ENCODE data around the gene PKP4.

Gene PKP4

GRCh38 chr2:158482594-158482993 lies 25.8 kb downstream of the PKP4 start:
- peaks cover 31% of the 10 kb centered on the region for H3K4me1 Mint-ChIP-seq (ENCODE audit: low read depth)
- peaks cover 2% of the 10 kb centered on the region for H3K36me3 Mint-ChIP-seq (ENCODE audit: low read depth)
- no peaks in the 10 kb centered on the region for H3K27me3 Mint-ChIP-seq
- H3K9me3 Mint-ChIP-seq, result no peaks in the 10 kb centered on the region
- H3K27ac Mint-ChIP-seq, result no peak overlapping the region
- no peak for DNase-seq
- H3K4me3 Mint-ChIP-seq, result no peak overlapping the region

DNA sequence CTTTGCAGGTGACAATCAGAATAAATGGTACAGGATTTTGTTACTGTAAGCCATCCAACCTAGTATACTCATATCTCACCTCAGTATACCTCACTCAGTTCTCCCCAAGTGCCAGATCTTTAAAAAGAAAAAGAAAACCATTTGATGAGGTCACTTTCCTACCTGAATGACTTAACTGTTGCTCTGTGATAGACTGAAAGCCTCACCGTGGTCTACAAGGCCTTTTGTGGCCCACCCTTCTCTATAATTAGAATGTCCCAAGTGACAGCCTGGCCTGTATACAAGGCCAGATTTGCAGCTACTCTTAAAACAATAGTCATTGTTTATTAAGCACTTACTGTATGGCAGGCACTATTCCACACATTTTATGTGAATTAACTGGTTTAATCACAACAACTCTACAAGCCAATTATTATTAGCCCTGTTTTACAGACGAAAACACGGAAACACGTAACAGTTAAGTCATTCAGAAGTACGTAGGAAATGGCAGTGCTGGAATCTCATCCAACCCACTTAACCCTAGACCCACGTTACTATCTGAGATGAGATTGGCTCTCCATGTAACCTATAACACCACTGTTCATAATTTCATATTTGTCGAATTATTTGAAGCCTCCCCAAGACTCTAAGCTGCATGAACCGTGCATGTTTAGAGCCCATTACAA lies 28.3 kb downstream of the PKP4 start:
- peaks cover 2% of the 10 kb centered on the region for H3K36me3 Mint-ChIP-seq (ENCODE audit: low read depth)
- H3K4me3 Mint-ChIP-seq, result no peak overlapping the region
- H3K4me1 Mint-ChIP-seq (ENCODE audit: low read depth), result peaks cover 23% of the 10 kb centered on the region
- no peak for DNase-seq
- no peak overlapping the region for H3K27ac Mint-ChIP-seq
- no peaks in the 10 kb centered on the region for H3K27me3 Mint-ChIP-seq
- no peaks in the 10 kb centered on the region for H3K9me3 Mint-ChIP-seq

- peaks cover 2% of the 10 kb centered on the region for H3K36me3 Mint-ChIP-seq (ENCODE audit: low read depth)
- H3K4me3 Mint-ChIP-seq, result no peak overlapping the region
- no peaks in the 10 kb centered on the region for H3K27me3 Mint-ChIP-seq
- no peak for DNase-seq
- H3K4me1 Mint-ChIP-seq (ENCODE audit: low read depth), result peaks cover 23% of the 10 kb centered on the region
- H3K9me3 Mint-ChIP-seq, result no peaks in the 10 kb centered on the region
- no peak overlapping the region for H3K27ac Mint-ChIP-seq
These were observed 29.6 kb downstream of the PKP4 start for GRCh38 chr2:158486150-158486969.

GRCh38 chr2:158486970-158487325 lies 30.2 kb downstream of the PKP4 start:
- peaks cover 21% of the 10 kb centered on the region for H3K4me1 Mint-ChIP-seq (ENCODE audit: low read depth)
- H3K27ac Mint-ChIP-seq, result no peak overlapping the region
- no peak for DNase-seq
- no peaks in the 10 kb centered on the region for H3K36me3 Mint-ChIP-seq (ENCODE audit: low read depth)
- no peak overlapping the region for H3K4me3 Mint-ChIP-seq
- no peaks in the 10 kb centered on the region for H3K27me3 Mint-ChIP-seq
- H3K9me3 Mint-ChIP-seq, result no peaks in the 10 kb centered on the region

- Mint-ChIP-seq H3K27me3 (no peaks in the 10 kb centered on the region), H3K9me3 (no peaks in the 10 kb centered on the region), H3K4me1 (ENCODE audit: low read depth) (peaks cover 21% of the 10 kb centered on the region), H3K27ac (no peak overlapping the region), H3K4me3 (no peak overlapping the region), H3K36me3 (ENCODE audit: low read depth) (no peaks in the 10 kb centered on the region)
- DNase-seq, result no peak
These were observed 30.7 kb downstream of the PKP4 start for GRCh38 chr2:158487419-158487818.

DNA sequence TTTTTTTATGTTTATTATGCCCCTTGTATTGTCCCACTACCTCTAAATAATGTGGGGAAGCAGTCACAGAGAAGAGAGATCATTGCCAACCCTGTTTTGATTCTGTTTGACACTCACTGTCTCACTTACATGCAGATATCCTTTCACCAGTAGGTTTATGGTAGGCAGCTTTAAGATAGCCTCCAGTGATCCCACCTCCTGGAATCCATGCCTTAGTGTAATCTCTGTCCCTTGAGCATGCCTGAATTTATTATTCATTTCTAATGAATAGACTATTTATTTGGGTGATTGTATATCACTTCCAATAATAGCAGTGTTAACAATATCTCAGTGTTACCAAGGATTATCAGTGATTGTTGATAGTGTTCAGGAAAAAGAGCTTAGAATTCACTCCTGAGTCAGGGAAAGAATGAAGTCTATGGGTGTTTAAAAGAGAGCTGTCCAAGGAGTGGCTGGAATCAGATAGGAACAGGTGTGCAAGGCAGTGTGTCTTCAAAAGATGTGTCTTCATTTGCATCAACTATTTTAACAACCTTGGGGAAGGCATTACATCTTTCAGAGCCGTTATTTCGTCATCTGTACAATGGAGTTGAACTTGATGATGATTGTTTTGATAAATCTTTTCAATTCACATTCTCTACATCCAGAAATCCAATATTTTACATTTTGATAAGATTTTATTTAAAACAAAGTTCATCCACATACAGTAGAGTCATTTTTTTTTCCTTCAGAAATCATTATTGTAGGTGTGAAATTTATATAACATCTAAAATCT lies 31.9 kb downstream of the PKP4 start:
- Mint-ChIP-seq H3K36me3 (ENCODE audit: low read depth) (no peaks in the 10 kb centered on the region), H3K4me3 (no peak overlapping the region), H3K4me1 (ENCODE audit: low read depth) (peaks cover 21% of the 10 kb centered on the region), H3K27ac (no peak overlapping the region), H3K27me3 (no peaks in the 10 kb centered on the region), H3K9me3 (no peaks in the 10 kb centered on the region)
- no peak for DNase-seq

DNA sequence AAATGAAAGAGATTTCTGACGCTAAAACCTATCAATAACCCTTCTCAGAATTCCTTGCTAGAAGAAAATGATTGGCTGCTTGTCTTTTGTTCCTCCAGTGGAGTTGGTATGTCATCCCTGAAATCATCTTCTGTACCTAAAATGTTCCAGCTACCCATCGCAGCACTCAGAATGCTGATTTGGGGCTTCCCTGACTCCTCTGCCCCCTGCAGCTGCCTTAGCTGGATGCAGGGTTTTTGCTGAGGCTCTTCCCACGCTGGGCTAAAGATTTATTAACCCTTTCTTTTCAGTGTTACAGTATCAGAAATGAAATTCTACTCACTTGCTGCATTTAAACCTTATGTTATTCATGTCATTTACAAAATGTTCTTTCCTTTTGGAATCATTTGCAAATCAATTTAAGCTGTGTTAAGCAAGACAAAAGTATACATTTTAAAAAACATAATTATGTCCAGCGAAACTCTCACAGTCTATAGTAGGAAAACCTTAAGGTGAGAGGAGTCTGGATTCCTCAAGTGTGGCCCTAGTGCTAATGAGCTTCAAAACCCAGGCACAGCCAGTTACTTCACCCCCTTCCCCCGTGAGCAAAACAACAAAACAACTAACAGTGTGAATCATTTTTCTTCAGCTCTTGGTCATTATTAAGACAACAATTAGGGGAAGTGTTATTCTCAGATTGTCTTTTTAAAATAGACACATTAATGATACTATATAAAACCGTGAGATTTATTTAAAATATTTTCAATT lies 32.8 kb downstream of the PKP4 start:
- Mint-ChIP-seq H3K27ac (no peak overlapping the region), H3K9me3 (no peaks in the 10 kb centered on the region), H3K27me3 (no peaks in the 10 kb centered on the region), H3K36me3 (ENCODE audit: low read depth) (no peaks in the 10 kb centered on the region), H3K4me3 (no peak overlapping the region), H3K4me1 (ENCODE audit: low read depth) (peaks cover 18% of the 10 kb centered on the region)
- DNase-seq, result no peak

GRCh38 chr2:158491072-158491471 lies 34.3 kb downstream of the PKP4 start:
- Mint-ChIP-seq H3K9me3 (no peaks in the 10 kb centered on the region), H3K4me3 (no peak overlapping the region), H3K36me3 (ENCODE audit: low read depth) (no peaks in the 10 kb centered on the region), H3K27ac (no peak overlapping the region), H3K27me3 (no peaks in the 10 kb centered on the region), H3K4me1 (ENCODE audit: low read depth) (peaks cover 10% of the 10 kb centered on the region)
- DNase-seq, result no peak

DNA sequence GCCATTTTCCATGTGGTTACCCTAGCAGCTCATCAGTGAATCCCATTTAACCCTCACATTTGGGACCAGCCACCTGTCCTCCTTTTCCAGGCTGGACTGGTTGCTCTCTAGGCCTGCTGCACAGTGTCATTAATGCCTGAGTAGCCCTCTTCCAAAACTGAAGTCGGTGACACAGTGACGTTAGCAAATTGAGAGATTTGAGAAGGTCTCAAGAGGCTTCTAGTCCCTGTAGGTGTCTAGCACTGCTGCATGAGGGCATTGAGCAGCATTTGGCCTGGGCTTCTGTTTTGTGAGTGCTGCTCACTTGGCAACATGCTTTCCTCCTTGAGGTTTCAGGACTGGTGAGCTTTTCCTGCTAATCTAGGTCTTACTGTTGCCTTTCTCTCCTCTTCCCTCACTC lies 36.7 kb downstream of the PKP4 start:
- Mint-ChIP-seq H3K36me3 (ENCODE audit: low read depth) (peaks cover under 1% of the 10 kb centered on the region), H3K4me1 (ENCODE audit: low read depth) (peaks cover 10% of the 10 kb centered on the region), H3K27ac (no peak overlapping the region), H3K4me3 (no peak overlapping the region), H3K27me3 (no peaks in the 10 kb centered on the region), H3K9me3 (no peaks in the 10 kb centered on the region)
- DNase-seq, result no peak

DNA sequence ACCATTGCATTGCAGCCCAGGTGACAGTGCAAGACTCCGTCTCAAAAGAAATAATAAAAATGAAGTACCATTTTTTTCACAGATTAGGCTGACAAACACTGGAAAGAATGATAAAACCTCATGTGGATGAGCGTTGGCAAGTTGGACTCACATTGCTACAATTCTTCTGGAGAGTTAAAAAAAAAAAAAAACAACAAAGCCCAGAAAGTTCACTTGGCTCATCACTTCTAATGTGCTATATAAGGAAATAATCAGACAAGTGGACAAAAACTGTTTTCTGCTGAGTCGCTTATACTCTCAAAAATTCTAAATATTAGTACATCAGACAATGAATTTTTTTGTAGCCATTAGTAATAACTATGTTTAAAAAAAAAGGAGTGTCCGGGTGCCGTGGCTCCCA lies 38.4 kb downstream of the PKP4 start:
- Mint-ChIP-seq H3K27ac (no peak overlapping the region), H3K4me3 (no peak overlapping the region), H3K9me3 (no peaks in the 10 kb centered on the region), H3K4me1 (ENCODE audit: low read depth) (peaks cover 14% of the 10 kb centered on the region), H3K27me3 (no peaks in the 10 kb centered on the region), H3K36me3 (ENCODE audit: low read depth) (peaks cover 9% of the 10 kb centered on the region)
- no peak for DNase-seq

DNA sequence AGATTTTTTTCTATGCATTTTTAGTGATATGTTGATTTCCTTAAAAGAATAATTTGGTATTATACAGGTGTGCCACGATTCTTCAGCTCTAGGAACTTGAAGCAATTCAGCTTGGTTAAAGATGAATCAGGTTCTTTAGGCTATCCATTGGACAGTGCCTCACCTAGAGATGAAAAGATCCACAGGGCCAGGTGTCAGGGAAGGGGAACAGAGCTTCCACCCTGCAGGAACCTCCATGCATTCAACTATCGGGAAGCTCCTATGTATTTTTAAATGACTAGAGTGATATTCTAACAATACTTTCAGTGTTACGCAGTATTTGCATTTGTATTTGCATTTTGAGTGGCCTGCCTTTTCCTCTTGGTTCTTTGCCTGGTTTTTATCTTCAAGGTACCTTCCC lies 40.2 kb downstream of the PKP4 start:
- peaks cover 9% of the 10 kb centered on the region for H3K36me3 Mint-ChIP-seq (ENCODE audit: low read depth)
- no peak overlapping the region for H3K4me3 Mint-ChIP-seq
- H3K4me1 Mint-ChIP-seq (ENCODE audit: low read depth), result peaks cover 16% of the 10 kb centered on the region
- H3K27me3 Mint-ChIP-seq, result no peaks in the 10 kb centered on the region
- no peaks in the 10 kb centered on the region for H3K9me3 Mint-ChIP-seq
- no peak for DNase-seq
- H3K27ac Mint-ChIP-seq, result no peak overlapping the region

DNA sequence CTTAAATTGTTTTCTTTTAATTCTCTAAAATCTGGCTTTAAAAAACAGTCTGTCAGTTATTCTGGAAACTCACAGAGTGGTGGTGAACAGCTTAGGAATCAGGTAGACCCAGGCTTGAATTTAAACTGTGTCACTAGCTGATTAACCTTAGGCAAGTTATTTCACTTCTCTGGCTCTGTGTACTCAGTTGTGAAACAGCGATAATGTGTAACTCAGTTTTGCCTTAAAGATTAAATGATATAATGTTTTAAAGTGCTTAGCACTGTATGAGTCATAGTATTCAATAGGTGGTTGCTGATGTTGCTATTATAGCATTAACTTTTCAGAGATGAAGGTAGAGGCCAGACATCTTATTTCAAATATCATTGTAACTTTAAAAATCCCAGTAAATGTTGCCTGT lies 40.7 kb downstream of the PKP4 start:
- DNase-seq, result no peak
- no peaks in the 10 kb centered on the region for H3K27me3 Mint-ChIP-seq
- H3K9me3 Mint-ChIP-seq, result no peaks in the 10 kb centered on the region
- peaks cover 9% of the 10 kb centered on the region for H3K36me3 Mint-ChIP-seq (ENCODE audit: low read depth)
- no peak overlapping the region for H3K4me3 Mint-ChIP-seq
- H3K4me1 Mint-ChIP-seq (ENCODE audit: low read depth), result peaks cover 16% of the 10 kb centered on the region
- H3K27ac Mint-ChIP-seq, result no peak overlapping the region

- Mint-ChIP-seq H3K9me3 (no peaks in the 10 kb centered on the region), H3K36me3 (ENCODE audit: low read depth) (peaks cover 9% of the 10 kb centered on the region), H3K27ac (no peak overlapping the region), H3K4me3 (no peak overlapping the region), H3K4me1 (ENCODE audit: low read depth) (peaks cover 16% of the 10 kb centered on the region), H3K27me3 (no peaks in the 10 kb centered on the region)
- DNase-seq, result no peak
These were observed 41.4 kb downstream of the PKP4 start for GRCh38 chr2:158498043-158498748.

DNA sequence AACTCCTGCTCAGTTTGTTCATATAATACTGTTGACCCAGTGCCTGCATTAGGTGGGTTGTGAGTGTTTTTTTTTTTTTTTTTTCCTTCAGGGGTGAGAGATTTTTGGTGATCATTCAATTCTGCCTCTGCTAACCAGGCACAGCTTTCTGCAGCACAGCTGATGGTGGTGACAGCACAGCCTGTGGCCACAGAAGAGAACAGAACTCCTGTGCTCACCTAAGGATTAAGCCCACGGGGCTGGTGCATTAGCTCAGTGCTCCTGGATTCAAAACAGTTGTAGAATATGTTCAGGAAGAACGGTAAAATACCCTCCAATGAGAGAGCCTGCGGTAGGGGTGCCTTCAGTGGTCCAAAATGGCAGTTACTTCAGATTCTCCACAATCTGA lies 42.0 kb downstream of the PKP4 start:
- DNase-seq, result no peak
- H3K27me3 Mint-ChIP-seq, result no peaks in the 10 kb centered on the region
- no peaks in the 10 kb centered on the region for H3K9me3 Mint-ChIP-seq
- H3K4me3 Mint-ChIP-seq, result no peak overlapping the region
- H3K27ac Mint-ChIP-seq, result no peak overlapping the region
- H3K36me3 Mint-ChIP-seq (ENCODE audit: low read depth), result peaks cover 9% of the 10 kb centered on the region
- H3K4me1 Mint-ChIP-seq (ENCODE audit: low read depth), result peaks cover 16% of the 10 kb centered on the region

All from activated T-cell treated with anti-CD3 and anti-CD28 coated beads, Interleukin-2, amount 50 U/mL, for 24 hours (primary cell).